NCI-H526 treated with DMSO at 0.1 percent for 48 hours (cell line): ENCODE measurements around the gene TUT7.

Experiments used
- DNase-seq: peaks from one replicate; lab custom pipeline; 2025; lab: John Stamatoyannopoulos, UW

Gene TUT7

DNA sequence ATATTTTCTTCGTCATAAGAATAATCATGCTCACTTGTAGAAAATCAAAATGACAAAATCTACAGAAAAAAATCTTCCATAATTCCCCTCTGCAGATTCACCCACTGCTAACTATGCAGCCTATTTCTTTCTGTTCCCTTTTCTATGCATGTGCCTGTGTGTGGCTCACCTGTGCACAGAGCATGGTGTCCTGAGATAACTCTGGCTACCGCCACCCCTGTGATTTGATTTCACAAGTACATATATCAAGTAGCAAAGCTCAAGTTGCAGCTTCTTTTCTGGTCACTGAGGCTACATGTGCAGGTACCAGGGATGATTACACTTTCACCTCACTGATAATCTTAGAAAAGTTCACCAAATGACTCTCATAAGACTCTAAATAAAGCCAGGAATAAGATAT, 53.5 kb downstream of the TUT7 start:
- DNase-seq, result no peak

DNA sequence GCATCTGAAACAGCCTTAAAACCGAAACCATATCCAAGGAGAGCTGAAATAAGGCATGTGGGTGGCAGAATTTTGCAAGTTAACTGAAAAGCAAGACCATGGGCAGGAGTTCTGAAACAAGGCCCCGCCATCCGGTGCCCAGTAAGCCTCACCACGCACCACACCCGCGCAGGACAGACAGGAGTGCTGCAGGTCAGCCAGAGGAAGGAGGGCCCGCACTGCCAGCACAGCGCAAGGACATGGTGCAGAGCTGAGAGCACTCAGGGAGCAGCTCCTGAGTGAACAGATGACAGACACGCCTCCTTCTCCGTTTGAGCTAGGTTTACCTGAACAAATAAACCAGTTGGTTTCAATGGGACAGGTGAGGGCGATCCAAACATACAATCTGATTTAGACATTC, 55.3 kb downstream of the TUT7 start:
- DNase-seq, result no peak

DNA sequence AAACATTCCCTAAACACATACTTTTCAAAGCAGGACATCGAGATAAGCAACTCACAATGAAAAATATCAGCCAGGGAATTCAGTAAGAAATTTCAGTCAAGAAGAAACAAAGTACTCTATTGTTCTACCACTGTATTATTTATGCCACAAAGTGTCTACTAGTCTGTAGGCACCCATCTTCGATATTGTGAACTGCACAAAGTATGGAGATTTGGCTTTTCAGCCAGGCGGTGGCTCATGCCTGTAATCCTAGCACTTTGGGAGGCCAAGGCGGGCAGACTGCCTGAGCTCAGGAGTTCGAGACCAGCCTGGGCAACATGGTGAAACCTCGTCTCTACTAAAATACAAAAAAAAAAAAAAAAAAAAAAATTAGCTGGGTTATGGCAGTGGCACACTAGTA, 63.9 kb downstream of the TUT7 start:
- DNase-seq, result peak; percentile 24

DNA sequence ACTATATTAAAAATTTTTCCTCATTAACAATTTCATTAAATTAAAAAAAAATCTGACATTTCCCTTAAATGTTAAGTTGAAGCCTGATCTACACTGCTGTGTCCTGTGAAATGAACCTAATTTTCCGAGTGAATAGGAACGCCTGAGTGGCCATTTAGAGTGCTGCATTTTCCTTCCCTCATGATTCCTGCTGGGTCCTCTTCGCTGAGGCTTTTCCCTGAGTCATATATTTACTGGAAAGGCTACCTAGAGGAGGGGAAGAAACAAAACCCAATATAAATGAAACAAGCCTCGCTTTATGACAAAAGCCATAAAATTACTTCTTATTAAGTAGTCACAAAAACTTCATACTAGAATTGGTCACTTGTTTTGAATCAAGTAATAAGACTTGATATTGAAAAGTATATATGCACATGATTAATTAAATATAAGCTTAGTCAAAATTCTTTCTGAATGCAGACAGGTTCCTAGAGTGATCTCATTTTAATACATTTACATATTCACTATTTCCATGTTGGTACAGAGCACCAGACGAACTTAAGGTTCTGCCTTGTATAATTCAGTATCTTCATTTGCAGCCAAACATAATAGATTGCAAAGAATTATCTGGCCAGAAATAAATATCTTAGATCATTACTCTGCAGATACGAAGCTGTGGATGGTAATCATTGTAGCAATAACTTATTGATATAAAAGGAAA, 65.6 kb downstream of the TUT7 start:
- peak; percentile 48 for DNase-seq

DNA sequence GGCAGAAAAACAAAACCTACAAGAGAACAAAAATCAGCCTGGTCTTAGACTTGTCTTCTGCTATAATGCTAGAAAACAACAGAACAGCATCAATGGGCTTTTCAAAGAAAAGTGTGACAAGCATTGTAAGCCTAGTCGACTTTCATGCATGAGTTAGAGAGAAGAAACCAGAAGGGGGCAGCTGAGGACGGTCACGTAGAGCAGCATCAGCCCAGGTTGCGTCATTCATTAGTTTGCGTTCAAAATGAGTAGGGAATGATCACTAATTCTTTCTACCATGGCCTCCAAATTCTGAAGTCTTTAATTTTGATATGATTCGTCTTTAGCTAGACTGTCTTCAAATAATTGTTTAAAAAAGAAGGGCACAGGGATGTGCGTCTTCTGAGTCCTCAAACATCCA, 67.2 kb downstream of the TUT7 start:
- DNase-seq, result peak; percentile 17

DNA sequence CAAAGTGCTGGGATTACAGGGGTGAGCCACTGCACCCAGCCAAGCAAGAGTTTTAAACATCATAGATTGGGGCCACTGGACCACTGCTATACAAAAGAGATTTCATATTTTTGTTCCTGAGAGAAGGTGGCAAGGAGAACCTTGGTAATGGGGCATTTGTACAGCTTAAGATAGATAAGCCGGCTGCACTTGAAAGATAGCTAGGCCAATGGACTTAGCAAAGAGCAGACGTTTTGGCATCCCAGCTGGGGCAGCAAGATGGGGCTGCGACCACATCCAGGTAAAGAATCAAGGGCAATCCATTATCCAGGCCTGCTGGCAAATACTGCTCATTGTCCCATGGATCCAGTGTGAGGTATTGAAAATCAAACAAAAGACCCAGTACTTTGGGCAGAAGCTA, 67.9 kb downstream of the TUT7 start:
- no peak for DNase-seq

DNA sequence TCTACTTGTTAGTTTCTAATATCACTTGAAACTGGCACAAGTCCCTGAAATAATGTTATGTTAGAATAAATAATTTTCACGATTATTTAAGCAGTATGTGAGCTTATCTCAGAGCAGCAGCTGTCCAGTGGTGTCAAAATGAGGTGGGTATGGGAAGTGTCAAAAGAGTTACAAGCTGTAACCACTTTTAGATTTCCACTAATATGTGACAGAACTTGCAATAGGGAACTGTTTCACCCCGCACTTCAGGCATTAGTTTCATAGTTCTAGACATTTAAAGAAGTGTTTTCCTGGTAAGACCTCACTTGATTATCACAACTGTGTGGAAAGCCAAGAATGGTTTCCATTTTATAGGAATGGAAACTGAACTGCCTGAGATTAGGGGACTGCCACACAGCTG, 68.9 kb downstream of the TUT7 start:
- DNase-seq, result no peak

DNA sequence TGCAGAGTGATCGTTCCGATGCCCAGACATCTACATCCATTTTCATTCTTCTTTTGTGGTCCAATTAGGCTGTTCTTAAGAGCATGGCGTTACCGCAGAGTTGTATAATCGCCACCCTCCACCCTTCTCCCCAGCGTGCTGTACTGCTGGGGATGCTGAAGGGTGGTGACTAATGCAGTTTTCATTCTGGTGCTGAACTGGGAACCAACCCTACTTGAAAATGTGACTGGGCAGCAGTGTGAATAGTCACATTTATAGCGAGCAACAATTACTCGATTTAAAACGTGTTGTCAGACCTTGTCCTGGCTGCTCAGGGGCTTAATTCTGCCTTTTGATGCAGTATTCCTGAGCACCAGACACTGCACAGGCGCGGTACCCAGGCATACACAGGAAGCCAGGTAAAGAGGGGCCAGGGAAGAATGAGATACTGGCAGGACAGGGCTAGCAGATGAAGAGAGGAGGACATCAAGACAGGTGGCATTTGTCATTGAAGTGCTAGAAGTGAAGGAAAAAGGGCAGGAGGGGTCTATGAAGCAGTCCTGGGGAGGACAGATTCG, 71.2 kb downstream of the TUT7 start:
- no peak for DNase-seq

DNA sequence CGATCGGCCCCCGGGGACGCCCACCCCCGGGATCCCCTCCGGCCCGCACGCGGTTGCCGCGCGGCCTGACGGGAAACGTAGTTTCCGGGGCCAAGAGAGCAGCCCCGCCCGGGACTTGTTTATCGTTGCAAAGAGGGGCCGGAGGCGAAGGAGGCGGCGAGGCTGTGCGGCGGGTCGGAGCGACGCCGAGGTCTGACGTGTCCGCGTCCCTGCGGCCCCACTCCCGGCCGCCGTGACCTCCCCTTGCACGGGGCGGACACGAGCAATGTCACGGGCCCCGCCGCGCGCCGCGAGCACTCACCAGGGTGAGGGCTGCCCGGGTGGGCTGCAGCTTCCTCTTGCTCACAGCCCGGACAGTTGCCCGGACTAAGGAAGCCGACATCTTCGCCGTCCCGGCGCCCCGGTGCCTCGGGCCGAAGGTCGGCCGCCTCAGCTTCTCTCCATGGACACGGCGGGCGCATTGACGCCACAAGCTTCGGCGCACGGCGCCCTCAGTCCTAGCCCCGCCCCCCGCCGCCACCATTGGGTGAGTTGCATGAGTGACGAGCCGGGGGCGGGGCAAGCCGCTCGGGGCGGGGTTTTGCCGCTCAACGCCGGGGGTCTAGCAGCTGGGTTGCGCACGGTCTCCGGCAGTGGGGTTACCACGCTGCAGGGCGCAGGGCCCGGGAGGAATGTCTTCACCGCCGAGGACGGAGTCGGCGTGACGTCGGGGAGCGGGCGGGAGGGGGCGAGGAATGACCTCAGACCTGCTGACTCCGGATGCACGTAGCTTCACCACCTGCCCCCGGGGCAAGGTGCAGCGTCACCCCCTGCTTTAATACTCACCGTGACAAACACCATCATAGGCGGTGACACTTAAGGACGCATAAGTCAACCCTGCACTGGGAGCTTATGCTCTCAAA, 71.9 kb downstream of the TUT7 start, which contains the start of gene ISCA1:
ISCA1 (minus strand) TSS at position 462 of the 902 bp plus-strand sequence; CDS start at position 382, 80 bp downstream.
- peak; percentile 52 for DNase-seq

DNA sequence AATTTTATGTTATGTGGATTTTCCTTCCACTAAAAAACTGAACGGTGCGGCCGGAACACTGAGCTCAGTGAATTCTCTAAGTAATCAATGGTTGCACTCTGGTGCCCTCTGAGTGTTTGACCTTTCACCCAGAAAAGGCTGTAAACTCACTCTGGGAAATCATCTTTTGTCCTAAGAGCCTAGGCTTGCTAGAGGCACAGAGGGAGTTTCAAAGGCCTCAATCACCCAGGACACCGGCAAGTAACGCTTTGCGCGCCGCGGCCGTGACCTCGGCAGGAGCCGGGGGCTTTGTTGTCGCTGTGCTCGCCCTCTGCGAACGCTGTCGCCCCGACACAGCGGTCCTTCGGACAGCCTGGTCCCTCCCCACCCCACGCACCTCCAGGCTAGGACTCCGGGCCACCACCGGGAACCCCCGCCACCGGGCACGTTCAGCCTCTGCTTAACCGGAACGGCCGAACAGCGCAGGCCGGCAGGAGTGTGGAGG, 72.6 kb downstream of the TUT7 start:
- peak; percentile 18 for DNase-seq

DNA sequence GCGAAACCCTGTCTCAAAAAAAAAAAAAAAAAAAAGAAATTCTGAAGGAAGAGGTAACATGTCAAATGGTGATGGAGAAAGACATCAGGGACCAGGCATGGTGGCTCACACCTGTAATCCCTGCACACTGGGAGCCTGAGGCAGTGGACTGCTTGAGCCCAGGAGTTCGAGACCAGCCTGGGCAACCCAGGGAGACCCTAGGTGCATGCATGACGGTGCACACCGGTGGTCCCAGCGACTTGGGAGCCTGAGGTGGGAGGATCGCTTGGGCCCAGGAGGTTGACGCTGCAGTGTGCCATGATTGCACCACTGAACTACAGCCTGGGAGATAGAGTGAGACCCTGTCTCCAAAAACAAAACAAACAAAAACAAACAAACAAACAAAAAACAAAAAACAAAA, 73.6 kb downstream of the TUT7 start:
- no peak for DNase-seq

DNA sequence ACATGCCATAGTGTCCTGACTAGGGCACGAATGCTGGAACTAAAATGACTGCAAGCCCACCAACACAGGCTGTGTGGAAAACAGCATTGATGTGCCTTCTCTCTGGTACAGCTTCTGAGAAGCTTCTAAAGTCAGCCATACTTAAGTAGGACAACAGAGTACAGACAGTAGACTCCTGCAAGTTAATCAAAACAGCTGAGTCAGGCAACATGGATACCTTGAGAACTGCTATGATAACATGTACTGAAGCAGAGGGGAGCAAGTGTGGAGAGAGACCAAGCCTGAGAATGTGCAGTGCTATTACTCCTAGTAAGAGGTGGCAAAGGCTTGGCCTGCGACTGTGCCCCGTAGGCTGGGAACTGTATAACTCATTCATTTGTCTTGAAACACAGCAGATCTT, 74.4 kb downstream of the TUT7 start:
- DNase-seq, result no peak

DNA sequence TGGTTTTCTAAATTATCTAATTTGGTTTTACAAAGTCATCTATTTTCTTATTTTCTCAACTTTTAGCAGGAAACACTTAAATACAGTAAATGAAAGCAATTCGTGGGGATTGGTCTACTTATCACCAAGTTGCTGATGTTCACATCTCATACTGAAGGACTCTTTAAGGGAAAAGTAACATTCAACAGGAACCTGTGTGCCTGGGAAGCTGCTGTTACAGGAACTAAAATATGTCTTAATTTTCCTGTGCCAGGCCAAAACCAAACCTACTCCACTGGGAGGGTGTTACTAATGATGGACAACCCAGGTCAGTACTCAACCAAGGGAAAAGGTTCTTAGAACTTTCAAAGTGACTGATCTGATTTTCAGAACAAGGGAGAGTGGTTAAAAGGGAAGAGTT, 77.1 kb downstream of the TUT7 start:
- no peak for DNase-seq

DNA sequence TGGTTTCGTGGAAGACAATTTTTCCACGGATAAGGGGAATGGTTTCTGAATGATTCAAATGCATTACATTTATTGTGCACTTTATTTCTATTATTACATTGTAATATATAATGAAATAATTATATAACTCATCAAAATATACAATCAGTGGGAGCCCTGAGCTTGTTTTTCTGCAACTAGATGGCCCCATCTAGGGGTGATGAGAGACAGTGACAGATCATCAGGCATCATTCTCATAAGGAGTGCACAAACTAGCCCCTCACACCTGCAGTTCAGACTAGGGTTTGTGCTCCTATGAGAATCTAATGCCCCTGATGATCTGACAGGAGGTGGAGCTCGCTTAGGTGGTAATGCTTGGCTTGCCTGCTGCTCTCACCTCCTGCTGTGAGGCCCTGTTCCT, 78.2 kb downstream of the TUT7 start:
- DNase-seq, result no peak

DNA sequence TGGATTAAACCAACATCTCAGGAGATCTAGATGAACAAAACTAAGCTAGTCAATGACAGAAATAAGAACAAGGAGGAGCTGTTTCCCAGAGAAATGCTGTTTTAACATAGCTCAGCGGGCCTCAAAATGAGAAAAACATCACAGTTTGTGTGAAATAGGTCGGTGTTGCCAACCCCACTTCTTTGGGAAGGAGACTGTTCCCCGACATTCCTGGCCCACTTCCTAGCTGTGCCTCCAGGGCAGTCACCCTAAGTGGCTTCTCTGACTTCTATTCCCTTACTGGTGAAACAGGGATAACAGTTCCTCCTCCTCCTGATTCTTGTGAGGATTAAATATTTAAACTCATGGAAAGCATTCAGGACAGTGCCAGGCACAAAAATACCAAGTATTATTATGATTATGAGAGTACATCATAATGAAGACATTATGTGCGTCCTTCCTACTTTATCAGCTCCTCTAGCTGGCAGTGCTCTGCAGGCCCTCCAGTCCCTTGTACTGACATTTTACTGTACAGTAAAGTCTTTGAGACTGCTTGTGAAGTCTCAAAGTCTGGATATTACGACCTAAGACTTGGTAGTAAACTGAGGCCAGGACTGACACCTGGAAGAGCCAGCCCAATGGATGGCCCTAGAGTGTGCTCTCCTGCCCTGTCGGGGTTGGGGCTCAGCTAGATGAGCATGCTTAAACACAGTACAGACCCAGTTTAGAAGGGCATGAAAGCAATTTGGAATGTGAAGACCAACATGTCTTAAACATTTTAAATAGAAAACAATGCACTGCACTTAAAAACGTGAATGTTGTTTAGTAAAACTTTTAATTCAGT, 79.2 kb downstream of the TUT7 start:
- DNase-seq, result no peak

DNA sequence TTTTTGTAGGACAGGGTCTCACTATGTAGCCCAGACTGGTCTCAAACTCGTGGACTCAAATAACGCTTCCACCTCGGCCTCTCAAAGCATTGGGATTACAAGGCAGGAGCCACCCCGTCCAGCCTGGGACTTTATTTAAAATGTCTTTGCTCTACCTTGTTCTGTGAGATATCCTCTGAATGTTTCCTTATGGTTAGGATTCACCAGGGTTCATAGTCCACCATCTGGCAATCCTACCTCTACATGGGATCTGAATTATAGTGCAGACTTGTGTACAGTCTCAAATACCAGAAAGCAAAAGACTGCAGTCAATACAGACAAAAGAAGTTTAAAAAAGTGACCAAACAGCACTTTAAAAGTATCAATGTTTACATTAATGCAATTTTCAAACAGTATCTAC, 82.0 kb downstream of the TUT7 start:
- no peak for DNase-seq

DNA sequence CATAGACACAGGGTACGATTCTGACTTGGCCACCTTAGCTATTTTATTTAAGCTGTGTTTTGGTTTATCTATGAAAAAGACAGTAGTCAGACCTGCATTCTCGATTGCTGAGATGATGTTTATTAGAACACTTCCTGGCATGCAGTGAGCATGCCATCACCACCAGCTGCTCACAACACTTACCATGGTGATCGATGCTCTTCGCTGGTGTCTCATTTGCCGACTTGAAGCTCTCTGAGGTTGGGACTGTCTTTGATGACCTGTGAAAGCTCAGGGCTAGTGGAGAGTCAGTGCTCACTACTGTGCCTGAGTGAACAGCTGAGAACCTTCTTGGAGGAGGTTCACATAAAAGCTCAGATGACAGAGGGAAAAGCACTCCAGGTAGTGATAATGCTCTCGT, 90.3 kb downstream of the TUT7 start:
- DNase-seq, result no peak

DNA sequence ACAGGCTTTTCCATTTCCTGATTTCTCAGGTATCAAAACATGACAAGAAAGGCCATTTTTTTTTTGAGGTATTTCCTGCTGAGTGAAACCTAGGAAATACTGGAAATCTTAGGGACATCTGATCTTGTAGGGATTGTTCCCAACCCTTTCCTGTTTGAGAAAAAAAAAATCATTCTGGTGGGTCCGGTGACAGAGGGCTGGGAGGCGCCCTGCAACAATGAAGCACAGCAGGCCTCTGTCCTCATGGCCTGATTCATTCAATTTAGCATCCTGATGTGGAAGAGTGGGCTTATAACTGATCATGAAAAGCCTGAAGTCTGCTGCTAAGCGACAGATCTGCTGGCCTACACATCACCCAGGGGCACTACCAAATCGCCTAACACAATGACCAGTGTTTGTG, 91.7 kb downstream of the TUT7 start:
- DNase-seq, result no peak

DNA sequence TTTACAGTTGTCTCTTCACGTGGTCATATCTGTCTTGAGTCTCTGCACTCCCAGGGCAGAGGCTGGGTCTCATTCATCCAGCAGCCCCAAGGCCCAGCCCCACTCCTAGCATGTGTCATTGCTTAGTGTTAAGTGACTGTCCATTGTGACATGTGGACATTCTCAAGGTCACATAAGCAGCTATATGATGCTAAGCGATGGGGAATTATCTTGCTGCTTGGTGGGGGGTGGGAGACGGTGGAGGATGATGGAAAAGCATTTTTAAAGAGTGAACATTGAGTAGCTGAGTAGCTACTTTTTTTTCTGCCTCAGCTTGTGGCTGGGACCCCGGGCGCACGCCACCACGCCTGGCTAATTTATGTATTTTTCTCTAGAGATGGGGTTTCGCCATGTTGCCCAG, 94.7 kb downstream of the TUT7 start, which contains the start of gene C9orf153:
C9orf153 (minus strand) TSS at position 101 of the 400 bp plus-strand sequence. CDS start 30,054 bp downstream, outside the sequence.
- no peak for DNase-seq

DNA sequence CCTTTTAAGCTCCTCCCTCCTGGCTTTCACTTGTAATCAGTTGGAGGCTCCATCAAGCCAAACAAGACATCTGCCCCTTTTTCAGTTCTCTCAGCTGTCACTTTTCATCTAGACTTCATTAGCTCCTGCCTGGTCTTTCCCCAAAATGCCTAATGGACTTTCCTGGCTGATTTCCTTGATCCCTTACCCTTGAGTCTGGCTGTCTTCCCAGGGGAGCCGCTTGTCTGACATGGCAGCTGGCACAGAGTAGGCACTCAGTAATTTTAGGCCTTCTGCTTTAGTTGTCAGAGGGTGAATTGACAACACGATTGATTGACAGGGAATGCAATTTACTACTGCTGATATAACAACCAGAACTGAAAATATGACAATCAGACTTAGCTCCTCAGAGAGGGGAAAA, 96.8 kb downstream of the TUT7 start:
- DNase-seq, result no peak

DNA sequence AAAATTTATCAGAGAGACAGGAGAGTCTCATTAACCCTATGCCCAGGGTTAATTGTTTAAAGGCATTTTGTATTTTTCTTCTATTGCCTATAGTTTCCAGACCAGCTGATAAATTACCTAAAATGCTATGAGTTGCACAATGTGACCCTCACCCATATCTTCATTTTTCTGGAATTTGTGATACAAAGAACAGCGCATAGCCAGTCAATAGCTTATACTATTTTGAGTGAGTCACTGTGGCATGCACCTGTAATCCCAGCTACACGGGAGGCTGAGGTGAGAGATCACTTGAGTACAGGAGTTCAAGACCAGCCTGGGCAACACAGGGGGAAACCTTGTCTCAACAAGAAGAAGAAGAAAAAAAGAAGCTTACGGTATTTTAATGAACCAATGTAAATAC, 97.6 kb downstream of the TUT7 start:
- no peak for DNase-seq

DNA sequence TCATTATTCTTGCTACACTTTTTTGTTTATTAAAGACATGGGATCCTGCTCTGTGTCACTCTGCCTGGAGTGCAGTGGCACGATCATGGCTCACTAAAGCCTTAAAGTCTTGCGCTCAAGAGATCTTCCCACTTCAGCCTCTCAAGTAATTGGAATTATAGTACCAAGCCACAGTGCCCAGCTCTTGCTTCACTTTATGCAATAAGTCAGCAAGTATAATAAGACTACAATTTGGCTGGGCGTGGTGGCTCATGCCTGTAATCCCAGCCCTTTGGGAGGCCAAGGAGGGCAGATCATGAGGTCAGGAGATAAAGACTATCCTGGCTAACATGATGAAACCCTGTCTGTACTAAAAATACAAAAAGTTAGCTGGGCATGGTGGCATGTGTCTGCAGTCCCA, 100.6 kb downstream of the TUT7 start:
- no peak for DNase-seq
